Endodermal cell (in vitro differentiated cells): ENCODE results near the gene ZNF132. TPM values are rescaled to one million over a fixed set of nuclear protein-coding genes. Genes with fewer than 3 reads are reported as not detected.
A peak's percentile ranks its signal among the peaks of the same experiment; 100 is the strongest.

Source experiments
- DNase-seq: peaks from one replicate; pipeline ENCODE4 v3.0.0-alpha.2; 2017
- H3K27ac ChIP-seq: 2 replicates; pipeline ENCODE4 v1.5.1; 2013; ENCODE audit warnings: mild to moderate bottlenecking, low read depth, low read length, moderate library complexity
- H3K27me3 ChIP-seq: 2 replicates; pipeline ENCODE4 v1.6.1; 2013; ENCODE audit warnings: mild to moderate bottlenecking, low read length, moderate library complexity; ENCODE audit not compliant: insufficient read depth, control insufficient read depth, poor library complexity, severe bottlenecking
- H3K36me3 ChIP-seq: 2 replicates; pipeline ENCODE4 v1.7.0; 2013; ENCODE audit warnings: mild to moderate bottlenecking, low read length, moderate library complexity; ENCODE audit not compliant: control insufficient read depth, insufficient read depth
- H3K4me1 ChIP-seq: one replicate; pipeline ENCODE4 v1.7.0; 2013; ENCODE audit warnings: low read length; ENCODE audit not compliant: control insufficient read depth, insufficient read depth
- H3K4me3 ChIP-seq: 2 replicates; pipeline ENCODE4 v1.5.1; 2013; ENCODE audit warnings: mild to moderate bottlenecking, low read length, moderate library complexity
- H3K9ac ChIP-seq: 2 replicates; pipeline ENCODE4 v1.6.1; 2013; ENCODE audit warnings: mild to moderate bottlenecking, low read length, moderate library complexity; ENCODE audit not compliant: poor library complexity, severe bottlenecking; ENCODE audit errors: extremely low read depth
- H3K9me3 ChIP-seq: 2 replicates; pipeline ENCODE4 v1.6.1; 2013; ENCODE audit warnings: mild to moderate bottlenecking, low read length, moderate library complexity; ENCODE audit not compliant: control insufficient read depth
- H3K27ac Mint-ChIP-seq: 2 replicates; pipeline ENCODE4 v1.8.0; 2020; ENCODE audit warnings: mixed read lengths
- H3K27me3 Mint-ChIP-seq: 2 replicates; pipeline ENCODE4 v1.8.0; 2021; ENCODE audit warnings: mild to moderate bottlenecking, mixed read lengths; ENCODE audit not compliant: insufficient read depth
- H3K36me3 Mint-ChIP-seq: 2 replicates; pipeline ENCODE4 v1.8.0; 2020; ENCODE audit warnings: low read depth, mixed read lengths
- H3K4me1 Mint-ChIP-seq: 2 replicates; pipeline ENCODE4 v1.8.0; 2020; ENCODE audit warnings: mixed read lengths
- H3K4me3 Mint-ChIP-seq: 2 replicates; pipeline ENCODE4 v1.8.0; 2020; ENCODE audit warnings: mild to moderate bottlenecking, moderate library complexity, mixed read lengths
- H3K9me3 Mint-ChIP-seq: 2 replicates; pipeline ENCODE4 v1.8.0; 2020; ENCODE audit warnings: mild to moderate bottlenecking, mixed read lengths
- WGBS, 2 experiments: methylation state at CpG; one replicate each; pipeline versions ENCODE4 v1.1.5 to v1.1.7; 2013; ENCODE audit warnings: missing lambda C conversion rate in 2 of 2, mixed read lengths in 1 of 2; ENCODE audit not compliant: insufficient coverage in 1 of 2, insufficient read length in 1 of 2; 5-methylcytosine and 5-hydroxymethylcytosine counted together
- total RNA-seq, 2 donors: library from RNA; stranded (reverse); fragmentation: NEBNext Ultra II Directional in 1 of 2; extraction: Animal tissue kit (Norgen Biotek cat#: 25700) in 1 of 2; gene quantifications; 2 replicates in 1 of 2; 3 replicates in 1 of 2; pipeline ENCODE4 v1.2.1, GENCODE V29; 2021
- TF ChIP-seq, protein P1 (sequence below): fragments of 200-600 bp; sonication (generic); conservative IDR thresholded peaks from 2 replicates; pipeline ENCODE4 v1.5.0; 2021; ENCODE audit warnings: antibody characterized with exemption, mild to moderate bottlenecking

Gene ZNF132
- total RNA-seq, 2 donors from 2014 or later = 0.71 to 1.2 TPM

DNA sequence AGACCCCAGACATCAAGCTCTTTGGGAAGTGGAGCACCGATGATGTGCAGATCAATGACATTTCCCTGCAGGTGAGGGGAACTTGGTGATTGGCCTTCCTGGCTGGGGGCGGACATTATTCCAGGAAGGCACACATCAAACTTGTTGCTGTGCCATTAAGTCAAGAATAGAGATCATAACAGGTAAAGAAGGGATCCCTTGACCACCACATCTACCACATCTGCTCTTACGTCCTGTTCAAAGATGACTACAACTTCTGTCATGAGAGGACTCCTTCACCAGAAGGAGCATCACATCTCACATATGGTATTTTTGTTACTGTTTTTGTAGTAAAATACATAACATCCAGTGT lies 51.8 kb downstream of the ZNF132 start:
- Histone ChIP-seq H3K9ac (peak overlapping the region; percentile 91), H3K4me1 (peaks cover 13% of the 10 kb centered on the region), H3K9me3 (no peaks in the 10 kb centered on the region), H3K36me3 (peaks cover 48% of the 10 kb centered on the region), H3K27me3 (no peaks in the 10 kb centered on the region), H3K27ac (no peak overlapping the region), H3K4me3 (peak overlapping the region; percentile 99)
- TF ChIP-seq, protein P1, sequence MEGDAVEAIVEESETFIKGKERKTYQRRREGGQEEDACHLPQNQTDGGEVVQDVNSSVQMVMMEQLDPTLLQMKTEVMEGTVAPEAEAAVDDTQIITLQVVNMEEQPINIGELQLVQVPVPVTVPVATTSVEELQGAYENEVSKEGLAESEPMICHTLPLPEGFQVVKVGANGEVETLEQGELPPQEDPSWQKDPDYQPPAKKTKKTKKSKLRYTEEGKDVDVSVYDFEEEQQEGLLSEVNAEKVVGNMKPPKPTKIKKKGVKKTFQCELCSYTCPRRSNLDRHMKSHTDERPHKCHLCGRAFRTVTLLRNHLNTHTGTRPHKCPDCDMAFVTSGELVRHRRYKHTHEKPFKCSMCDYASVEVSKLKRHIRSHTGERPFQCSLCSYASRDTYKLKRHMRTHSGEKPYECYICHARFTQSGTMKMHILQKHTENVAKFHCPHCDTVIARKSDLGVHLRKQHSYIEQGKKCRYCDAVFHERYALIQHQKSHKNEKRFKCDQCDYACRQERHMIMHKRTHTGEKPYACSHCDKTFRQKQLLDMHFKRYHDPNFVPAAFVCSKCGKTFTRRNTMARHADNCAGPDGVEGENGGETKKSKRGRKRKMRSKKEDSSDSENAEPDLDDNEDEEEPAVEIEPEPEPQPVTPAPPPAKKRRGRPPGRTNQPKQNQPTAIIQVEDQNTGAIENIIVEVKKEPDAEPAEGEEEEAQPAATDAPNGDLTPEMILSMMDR = no peak
- Mint-ChIP-seq H3K27me3 (no peaks in the 10 kb centered on the region), H3K9me3 (no peaks in the 10 kb centered on the region), H3K27ac (peak overlapping the region; percentile 97), H3K36me3 (peaks cover 36% of the 10 kb centered on the region), H3K4me3 (peak overlapping the region; percentile 96), H3K4me1 (peaks cover 18% of the 10 kb centered on the region)
- 80 to 87% methylated on average over 1 to 3 of the region's 3 CpGs for WGBS, 2 experiments
- no peak for DNase-seq

DNA sequence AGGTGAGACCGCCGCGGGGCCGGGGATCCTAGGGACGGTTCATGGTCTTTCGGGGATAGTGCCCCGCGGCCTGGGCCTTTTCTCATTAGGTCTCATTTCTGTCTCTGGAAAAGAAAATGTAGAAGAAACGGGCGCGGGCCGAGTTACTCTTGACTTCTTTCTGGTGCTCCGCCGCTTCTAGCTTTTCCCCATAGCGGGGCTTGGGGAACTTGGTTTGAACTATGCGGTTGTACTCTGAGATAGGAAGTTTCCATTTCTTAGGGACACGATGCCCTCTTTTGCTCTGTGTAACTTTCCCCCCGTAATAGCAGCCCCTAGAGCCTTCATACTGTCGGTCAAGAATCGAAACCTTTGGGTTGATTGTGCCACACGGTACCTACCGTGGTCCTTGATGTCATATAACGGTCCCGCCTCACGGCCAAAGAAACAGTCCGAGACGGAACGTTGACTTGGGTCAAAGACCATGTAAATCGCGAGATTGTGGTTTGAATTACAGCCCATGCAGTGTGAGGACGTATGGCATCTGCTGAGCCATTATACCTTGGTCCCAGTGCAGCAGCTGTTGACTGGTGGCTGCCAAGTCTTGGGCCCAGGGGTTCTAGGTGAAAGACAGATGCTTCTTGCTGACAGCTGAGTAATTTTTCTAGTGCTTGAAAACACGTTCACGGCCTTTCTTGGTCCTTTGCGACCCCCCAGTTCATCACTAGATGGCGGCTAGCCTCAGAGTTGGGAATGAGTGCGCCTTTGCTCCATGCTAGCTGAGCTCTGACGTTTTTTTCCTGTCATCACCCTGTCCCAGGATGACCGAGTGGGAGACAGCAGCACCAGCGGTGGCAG lies 52.4 kb downstream of the ZNF132 start:
- Mint-ChIP-seq H3K4me3 (peak overlapping the region; percentile 96), H3K4me1 (peaks cover 18% of the 10 kb centered on the region), H3K9me3 (no peaks in the 10 kb centered on the region), H3K27ac (peak overlapping the region; percentile 97), H3K27me3 (no peaks in the 10 kb centered on the region), H3K36me3 (peaks cover 31% of the 10 kb centered on the region)
- Histone ChIP-seq H3K4me3 (peak overlapping the region; percentile 99), H3K9ac (peak overlapping the region; percentile 91), H3K27ac (peak overlapping the region; percentile 8), H3K4me1 (peaks cover 13% of the 10 kb centered on the region), H3K9me3 (no peaks in the 10 kb centered on the region), H3K36me3 (peaks cover 42% of the 10 kb centered on the region), H3K27me3 (no peaks in the 10 kb centered on the region)
- DNase-seq = peak; percentile 58
- TF ChIP-seq, protein P1 = no peak
- 9 to 10% methylated on average over 21 to 39 of the region's 39 CpGs for WGBS, 2 experiments

DNA sequence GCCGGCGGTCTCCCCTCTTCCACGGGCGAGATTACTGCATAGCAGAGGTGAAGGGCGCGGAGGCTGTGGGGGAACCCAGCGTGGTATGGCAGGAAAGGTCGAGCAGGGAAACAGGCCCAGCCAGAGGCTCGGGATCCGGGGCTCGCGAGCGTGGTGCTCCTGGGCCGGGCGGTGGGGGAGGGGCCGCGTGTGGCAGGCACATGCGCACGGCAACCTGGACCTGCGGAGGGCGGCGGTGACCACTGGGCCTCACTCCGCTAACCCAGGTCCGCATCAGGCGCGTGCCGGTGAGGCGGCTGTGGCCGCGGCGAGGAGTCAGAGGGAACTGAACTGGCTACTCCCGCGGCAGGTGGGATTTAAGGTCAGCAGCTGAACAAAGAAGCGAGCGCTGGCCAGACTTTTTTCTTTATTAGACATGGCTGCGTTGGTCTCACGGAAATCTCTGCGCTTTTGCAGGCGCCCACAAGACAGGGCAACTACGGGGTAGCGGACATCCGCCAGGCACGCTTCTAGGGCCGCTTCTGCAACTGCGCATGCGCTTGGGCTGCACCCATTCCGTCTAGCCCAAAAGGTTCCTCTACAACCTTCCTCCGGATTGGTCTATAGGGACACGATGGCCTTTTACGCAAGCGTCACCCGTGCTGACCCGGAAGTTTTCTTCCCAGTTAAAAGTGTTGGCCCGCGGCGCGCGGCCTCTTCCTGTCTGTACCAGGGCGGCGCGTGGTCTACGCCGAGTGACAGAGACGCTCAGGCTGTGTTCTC lies 53.2 kb downstream of the ZNF132 start, which contains the start of gene RPS5:
RPS5 (plus strand) TSS at position 694 of the 762 bp plus-strand sequence. CDS start 869 bp downstream, outside the sequence.
- peak within 1 kb of the TSS; percentile 99 for H3K4me3 ChIP-seq
- H3K36me3 ChIP-seq = peaks cover 36% of the 10 kb centered on the region
- H3K4me3 Mint-ChIP-seq = peak within 1 kb of the TSS; percentile 96
- peaks cover 18% of the 10 kb centered on the region for H3K4me1 Mint-ChIP-seq
- peak; percentile 97 for DNase-seq
- peak within 1 kb of the TSS; percentile 98 for H3K27ac ChIP-seq
- WGBS, 2 experiments = 0 to 1% methylated on average over 37 to 64 of the region's 64 CpGs
- TF ChIP-seq, protein P1 = no peak
- no peaks in the 10 kb centered on the region for H3K27me3 ChIP-seq
- H3K9ac ChIP-seq = peak within 1 kb of the TSS; percentile 91
- peaks cover 27% of the 10 kb centered on the region for H3K36me3 Mint-ChIP-seq
- peak within 1 kb of the TSS; percentile 97 for H3K27ac Mint-ChIP-seq
- H3K27me3 Mint-ChIP-seq = no peaks in the 10 kb centered on the region
- no peaks in the 10 kb centered on the region for H3K9me3 ChIP-seq
- H3K9me3 Mint-ChIP-seq = no peaks in the 10 kb centered on the region
- H3K4me1 ChIP-seq = peaks cover 13% of the 10 kb centered on the region
